Measurements from ENCODE around the gene MAP7D1.
"Not testable (repeated sequence)": the region's sequence is repeated elsewhere in the genome, so short reads cannot be mapped to it uniquely, and the experiment has no call there.

Gene MAP7D1

GRCh38 chr1:36203554-36204346 lies 47.8 kb downstream of the MAP7D1 start:
- no peak for DNase-seq (ENCODE audit: low read depth)

GRCh38 chr1:36204347-36204909 lies 48.5 kb downstream of the MAP7D1 start:
- no peak for DNase-seq (ENCODE audit: low read depth)

GRCh38 chr1:36206323-36206858 lies 50.4 kb downstream of the MAP7D1 start:
- no peak for DNase-seq (ENCODE audit: low read depth)

GRCh38 chr1:36207339-36207738 lies 51.4 kb downstream of the MAP7D1 start:
- DNase-seq (ENCODE audit: low read depth), result no peak

- no peak for DNase-seq (ENCODE audit: low read depth)
Observed at GRCh38 chr1:36208978-36209703, 53.2 kb downstream of the MAP7D1 start.

GRCh38 chr1:36211307-36211706 lies 55.3 kb downstream of the MAP7D1 start:
- DNase-seq (ENCODE audit: low read depth), result no peak

- DNase-seq (ENCODE audit: low read depth), result no peak
Observed at GRCh38 chr1:36211841-36212240, 55.9 kb downstream of the MAP7D1 start.

- no peak for DNase-seq (ENCODE audit: low read depth)
Observed at GRCh38 chr1:36212782-36213181, 56.8 kb downstream of the MAP7D1 start.

- no peak for DNase-seq (ENCODE audit: low read depth)
Observed at GRCh38 chr1:36217670-36218069, 61.7 kb downstream of the MAP7D1 start.

- DNase-seq (ENCODE audit: low read depth), result not testable (repeated sequence)
Observed at GRCh38 chr1:36221901-36222300, 65.9 kb downstream of the MAP7D1 start.

- no peak for DNase-seq (ENCODE audit: low read depth)
Observed at GRCh38 chr1:36222481-36223380, 66.8 kb downstream of the MAP7D1 start.

- peak; percentile 15 for DNase-seq (ENCODE audit: low read depth)
Observed at GRCh38 chr1:36223381-36223995, 67.5 kb downstream of the MAP7D1 start.

GRCh38 chr1:36223996-36224536 lies 68.1 kb downstream of the MAP7D1 start, which contains the start of gene THRAP3:
Gene THRAP3, plus strand, starts transcription at chr1:36224443. Its CDS starts 58,121 bp downstream, at chr1:36282564.
- DNase-seq (ENCODE audit: low read depth), result peak; percentile 99

- DNase-seq (ENCODE audit: low read depth), result peak; percentile 76
Observed at GRCh38 chr1:36224537-36225282, 68.8 kb downstream of the MAP7D1 start.

- no peak for DNase-seq (ENCODE audit: low read depth)
Observed at GRCh38 chr1:36225283-36225899, 69.4 kb downstream of the MAP7D1 start.

- not testable (repeated sequence) for DNase-seq (ENCODE audit: low read depth)
Observed at GRCh38 chr1:36230279-36230678, 74.3 kb downstream of the MAP7D1 start.

Data from activated T-cell treated with anti-CD3 and anti-CD28 coated beads for 24 hours (primary cell).